MM.1S (cell line): ENCODE measurements around the gene GPRIN3.

Source experiments
- DNase-seq: peaks from one replicate; pipeline ENCODE4 v3.0.0-alpha.2; 2015
- H2AFZ ChIP-seq: fragments of 300-600 bp; sonication (generic); 2 replicates; pipeline ENCODE4 v1.6.0; 2016; ENCODE audit warnings: antibody characterized with exemption, low read length
- H3F3A ChIP-seq: fragments of 300-600 bp; sonication (generic); 2 replicates; pipeline ENCODE4 v1.6.1; 2016; ENCODE audit warnings: mild to moderate bottlenecking, antibody characterized with exemption, low read length, moderate library complexity, mixed read lengths; ENCODE audit not compliant: insufficient read depth
- H3K27ac ChIP-seq: fragments of 300-600 bp; sonication (generic); 2 replicates; pipeline ENCODE4 v1.5.1; 2016; ENCODE audit warnings: mild to moderate bottlenecking, low read length
- H3K27me3 ChIP-seq: fragments of 300-600 bp; sonication (generic); replicated peaks from 2 replicates; pipeline ENCODE4 v1.6.0; 2016; ENCODE audit warnings: low read length; ENCODE audit not compliant: insufficient read depth
- H3K36me3 ChIP-seq: fragments of 300-600 bp; sonication (generic); replicated peaks from 2 replicates; pipeline ENCODE4 v1.6.1; 2016; ENCODE audit warnings: mild to moderate bottlenecking, low read length, mixed read lengths; ENCODE audit not compliant: insufficient read depth
- H3K4me1 ChIP-seq: fragments of 300-600 bp; sonication (generic); 2 replicates; pipeline ENCODE4 v1.6.1; 2016; ENCODE audit warnings: low read length, mixed read lengths
- H3K4me2 ChIP-seq: fragments of 300-600 bp; sonication (generic); 2 replicates; pipeline ENCODE4 v1.6.0; 2016; ENCODE audit warnings: low read depth, low read length
- H3K4me3 ChIP-seq: fragments of 300-600 bp; sonication (generic); 2 replicates; pipeline ENCODE4 v1.5.1; 2016; ENCODE audit warnings: low read length, mixed read lengths
- H3K79me2 ChIP-seq: fragments of 300-600 bp; sonication (generic); 2 replicates; pipeline ENCODE4 v1.6.1; 2016; ENCODE audit warnings: mixed run types, low read length, mixed read lengths
- H3K9ac ChIP-seq: fragments of 300-600 bp; sonication (generic); 2 replicates; pipeline ENCODE4 v1.6.1; 2016; ENCODE audit warnings: low read length, mixed read lengths
- H3K9me2 ChIP-seq: fragments of 300-600 bp; sonication (generic); replicated peaks from 2 replicates; pipeline ENCODE4 v1.6.1; 2016; ENCODE audit warnings: mild to moderate bottlenecking, low read length, mixed read lengths; ENCODE audit not compliant: insufficient read depth
- H3K9me3 ChIP-seq: fragments of 300-600 bp; sonication (generic); replicated peaks from 2 replicates; pipeline ENCODE4 v1.6.1; 2016; ENCODE audit warnings: mild to moderate bottlenecking, low read length, mixed read lengths; ENCODE audit not compliant: insufficient read depth
- H4K20me1 ChIP-seq: fragments of 300-600 bp; sonication (generic); 2 replicates; pipeline ENCODE4 v1.6.1; 2016; ENCODE audit warnings: mild to moderate bottlenecking, low read length, moderate library complexity, mixed read lengths; ENCODE audit not compliant: insufficient read depth
- CTCF ChIP-seq: fragments of 300-600 bp; sonication (generic); IDR thresholded peaks from 2 replicates; pipeline ENCODE4 v1.5.1; 2016; ENCODE audit warnings: antibody characterized with exemption, low read length, mixed read lengths
- EZH2 ChIP-seq: fragments of 300-600 bp; sonication (generic); optimal IDR thresholded peaks from 2 replicates; pipeline ENCODE3; 2017; ENCODE audit warnings: low read depth, mild to moderate bottlenecking, antibody characterized with exemption, low read length, mixed read lengths
- EZH2phosphoT487 ChIP-seq: fragments of 300-600 bp; sonication (generic); IDR thresholded peaks from 2 replicates; pipeline ENCODE4 v1.6.1; 2018; ENCODE audit warnings: antibody characterized with exemption, low read length

GPRIN3 gene

GRCh38 chr4:89245459-89245858 is 62.1 kb downstream of the GPRIN3 start:
- Histone ChIP-seq H3K4me1 (peaks cover 30% of the 10 kb centered on the region), H3K36me3 (peaks cover 37% of the 10 kb centered on the region), H3K4me2 (no peak overlapping the region), H3K9me3 (no peaks in the 10 kb centered on the region), H3K4me3 (no peak overlapping the region), H3K27me3 (no peaks in the 10 kb centered on the region), H3K9ac (no peak overlapping the region), H4K20me1 (peaks cover 29% of the 10 kb centered on the region; the same call in 1 of the 2 replicates), H3K27ac (no peak overlapping the region), H3F3A (peaks cover 14% of the 10 kb centered on the region; the same call in 1 of the 2 replicates), H3K9me2 (no peaks in the 10 kb centered on the region), H3K79me2 (peaks cover 100% of the 10 kb centered on the region), H2AFZ (no peak overlapping the region)
- TF ChIP-seq EZH2phosphoT487 (no peak), CTCF (no peak), EZH2 (no peak)
- no peak for DNase-seq

GRCh38 chr4:89243733-89244252 is 63.8 kb downstream of the GPRIN3 start:
- Histone ChIP-seq H3K9ac (no peak overlapping the region), H2AFZ (no peak overlapping the region), H4K20me1 (peaks cover 18% of the 10 kb centered on the region; the same call in 1 of the 2 replicates), H3K4me3 (no peak overlapping the region), H3K4me2 (no peak overlapping the region), H3K9me3 (no peaks in the 10 kb centered on the region), H3K27me3 (no peaks in the 10 kb centered on the region), H3F3A (peaks cover 21% of the 10 kb centered on the region; the same call in 1 of the 2 replicates), H3K79me2 (peaks cover 90% of the 10 kb centered on the region), H3K27ac (no peak overlapping the region), H3K9me2 (no peaks in the 10 kb centered on the region), H3K4me1 (peaks cover 21% of the 10 kb centered on the region), H3K36me3 (peaks cover 24% of the 10 kb centered on the region)
- DNase-seq = no peak
- TF ChIP-seq EZH2phosphoT487 = no peak
- TF ChIP-seq EZH2 = no peak
- no peak for TF ChIP-seq CTCF

- peaks cover 17% of the 10 kb centered on the region; the same call in 1 of the 2 replicates for H4K20me1 ChIP-seq
- H3K9me2 ChIP-seq = no peaks in the 10 kb centered on the region
- H3F3A ChIP-seq = peaks cover 28% of the 10 kb centered on the region
- H3K9me3 ChIP-seq = no peaks in the 10 kb centered on the region
- DNase-seq = no peak
- H3K36me3 ChIP-seq = peaks cover 18% of the 10 kb centered on the region
- H3K9ac ChIP-seq = no peak overlapping the region
- H3K27ac ChIP-seq = no peak overlapping the region
- H3K79me2 ChIP-seq = peaks cover 83% of the 10 kb centered on the region
- H3K4me2 ChIP-seq = no peak overlapping the region
- no peak overlapping the region for H3K4me3 ChIP-seq
- no peaks in the 10 kb centered on the region for H3K27me3 ChIP-seq
- no peak for TF ChIP-seq EZH2
- H2AFZ ChIP-seq = no peak overlapping the region
- peaks cover 16% of the 10 kb centered on the region for H3K4me1 ChIP-seq
These were observed 64.5 kb downstream of the GPRIN3 start for GRCh38 chr4:89242864-89243732.

- TF ChIP-seq CTCF = no peak
- TF ChIP-seq EZH2 = no peak
- TF ChIP-seq EZH2phosphoT487 = no peak
- H3K9ac ChIP-seq = no peak overlapping the region
- peaks cover 10% of the 10 kb centered on the region; the same call in 1 of the 2 replicates for H3K36me3 ChIP-seq
- no peak overlapping the region for H2AFZ ChIP-seq
- no peaks in the 10 kb centered on the region for H3K9me2 ChIP-seq
- no peak for DNase-seq
- no peaks in the 10 kb centered on the region for H3K27me3 ChIP-seq
- H4K20me1 ChIP-seq = 0 out of 2 replicates have a peak, but pooled peaks cover 13% of the 10 kb centered on the region
- peaks cover 74% of the 10 kb centered on the region for H3K79me2 ChIP-seq
- H3K27ac ChIP-seq = no peak overlapping the region
- H3K4me3 ChIP-seq = no peak overlapping the region
- peaks cover 30% of the 10 kb centered on the region for H3F3A ChIP-seq
- H3K9me3 ChIP-seq = no peaks in the 10 kb centered on the region
- no peak overlapping the region for H3K4me2 ChIP-seq
- H3K4me1 ChIP-seq = peaks cover 7% of the 10 kb centered on the region; the same call in 1 of the 2 replicates
These were observed 65.4 kb downstream of the GPRIN3 start for GRCh38 chr4:89242216-89242615.
